ENCODE results near the gene NR5A2.

DNA sequence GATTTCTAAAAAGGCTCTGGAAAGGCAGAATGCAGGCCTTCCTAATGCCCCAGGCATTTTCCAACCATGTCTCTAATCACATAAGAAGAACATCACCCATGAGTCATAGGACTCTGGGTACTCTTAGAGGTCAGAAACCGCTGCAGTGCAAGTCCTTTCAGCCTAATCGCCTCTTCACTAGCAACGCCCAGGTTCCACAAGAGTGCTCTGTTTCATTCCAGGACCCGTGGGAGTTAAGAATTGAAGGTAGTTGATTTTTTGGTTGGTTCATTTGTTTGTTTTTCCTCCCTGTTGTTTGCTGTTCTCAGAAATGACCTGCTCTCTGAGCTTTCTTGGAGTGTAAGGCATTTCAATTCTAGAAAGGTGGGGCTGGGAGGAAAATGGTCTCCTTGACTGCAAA is 123.2 kb downstream of the NR5A2 start:
- TF ChIP-seq, protein P1, sequence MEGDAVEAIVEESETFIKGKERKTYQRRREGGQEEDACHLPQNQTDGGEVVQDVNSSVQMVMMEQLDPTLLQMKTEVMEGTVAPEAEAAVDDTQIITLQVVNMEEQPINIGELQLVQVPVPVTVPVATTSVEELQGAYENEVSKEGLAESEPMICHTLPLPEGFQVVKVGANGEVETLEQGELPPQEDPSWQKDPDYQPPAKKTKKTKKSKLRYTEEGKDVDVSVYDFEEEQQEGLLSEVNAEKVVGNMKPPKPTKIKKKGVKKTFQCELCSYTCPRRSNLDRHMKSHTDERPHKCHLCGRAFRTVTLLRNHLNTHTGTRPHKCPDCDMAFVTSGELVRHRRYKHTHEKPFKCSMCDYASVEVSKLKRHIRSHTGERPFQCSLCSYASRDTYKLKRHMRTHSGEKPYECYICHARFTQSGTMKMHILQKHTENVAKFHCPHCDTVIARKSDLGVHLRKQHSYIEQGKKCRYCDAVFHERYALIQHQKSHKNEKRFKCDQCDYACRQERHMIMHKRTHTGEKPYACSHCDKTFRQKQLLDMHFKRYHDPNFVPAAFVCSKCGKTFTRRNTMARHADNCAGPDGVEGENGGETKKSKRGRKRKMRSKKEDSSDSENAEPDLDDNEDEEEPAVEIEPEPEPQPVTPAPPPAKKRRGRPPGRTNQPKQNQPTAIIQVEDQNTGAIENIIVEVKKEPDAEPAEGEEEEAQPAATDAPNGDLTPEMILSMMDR (IDR thresholded peaks at IDR 0.05), result no peak
- no peak for TF ChIP-seq POLR2A (IDR thresholded peaks at IDR 0.05)

All from body of pancreas (tissue), 4 donors.